Measurements from ENCODE around the gene WTIP.
"Not testable (repeated sequence)": the region's sequence is repeated elsewhere in the genome, so short reads cannot be mapped to it uniquely, and the experiment has no call there.

The WTIP gene

GRCh38 chr19:34452723-34453122 is 28.8 kb upstream of the WTIP start:
- no peaks in the 10 kb centered on the region; the same call in 1 of the 2 replicates for H4K20me1 ChIP-seq (ENCODE audit: insufficient read depth)
- H3K4me2 ChIP-seq, result no peak overlapping the region
- H3K4me1 ChIP-seq (ENCODE audit: low read depth, poor library complexity, severe bottlenecking), result no peaks in the 10 kb centered on the region
- H3K27me3 ChIP-seq (ENCODE audit: insufficient read depth, low read depth), result no peaks in the 10 kb centered on the region
- H3K79me2 ChIP-seq (ENCODE audit: insufficient read depth, low read depth), result peaks cover 10% of the 10 kb centered on the region; the same call in 1 of the 2 replicates
- no peak overlapping the region for H3K27ac ChIP-seq
- no peak overlapping the region for H3K4me3 ChIP-seq (IDR thresholded peaks at IDR 0.05; ENCODE audit: insufficient read depth, low read depth, low read length)
- H3K36me3 ChIP-seq (ENCODE audit: insufficient read depth), result peaks cover 16% of the 10 kb centered on the region; the same call in 1 of the 2 replicates
- no peak overlapping the region for H2AFZ ChIP-seq (ENCODE audit: low read depth)
- TF ChIP-seq CTCF (conservative IDR thresholded peaks at IDR 0.05; ENCODE audit: low read depth, low read length), result no peak
- H3K9ac ChIP-seq, result no peak overlapping the region

GRCh38 chr19:34454091-34454490 is 27.5 kb upstream of the WTIP start:
- no peak overlapping the region for H3K4me3 ChIP-seq (IDR thresholded peaks at IDR 0.05; ENCODE audit: insufficient read depth, low read depth, low read length)
- no peaks in the 10 kb centered on the region for H3K27me3 ChIP-seq (ENCODE audit: insufficient read depth, low read depth)
- no peak overlapping the region for H3K9ac ChIP-seq
- no peak overlapping the region for H3K27ac ChIP-seq
- H3K4me2 ChIP-seq, result no peak overlapping the region
- no peak overlapping the region for H2AFZ ChIP-seq (ENCODE audit: low read depth)
- peaks cover 10% of the 10 kb centered on the region; the same call in 1 of the 2 replicates for H3K79me2 ChIP-seq (ENCODE audit: insufficient read depth, low read depth)
- no peaks in the 10 kb centered on the region for H3K4me1 ChIP-seq (ENCODE audit: low read depth, poor library complexity, severe bottlenecking)
- TF ChIP-seq CTCF (conservative IDR thresholded peaks at IDR 0.05; ENCODE audit: low read depth, low read length), result no peak
- no peaks in the 10 kb centered on the region; the same call in 1 of the 2 replicates for H4K20me1 ChIP-seq (ENCODE audit: insufficient read depth)
- peaks cover 16% of the 10 kb centered on the region; the same call in 1 of the 2 replicates for H3K36me3 ChIP-seq (ENCODE audit: insufficient read depth)

- Histone ChIP-seq H3K27me3 (ENCODE audit: insufficient read depth, low read depth) (no peaks in the 10 kb centered on the region), H4K20me1 (ENCODE audit: insufficient read depth) (no peaks in the 10 kb centered on the region; the same call in 1 of the 2 replicates), H3K4me1 (ENCODE audit: low read depth, poor library complexity, severe bottlenecking) (no peaks in the 10 kb centered on the region), H3K79me2 (ENCODE audit: insufficient read depth, low read depth) (peaks cover 10% of the 10 kb centered on the region; the same call in 1 of the 2 replicates), H3K4me3 (IDR thresholded peaks at IDR 0.05; ENCODE audit: insufficient read depth, low read depth, low read length) (no peak overlapping the region), H3K9ac (no peak overlapping the region), H3K27ac (no peak overlapping the region), H3K36me3 (ENCODE audit: insufficient read depth) (peaks cover 13% of the 10 kb centered on the region; the same call in 1 of the 2 replicates), H2AFZ (ENCODE audit: low read depth) (no peak overlapping the region), H3K4me2 (no peak overlapping the region)
- no peak for TF ChIP-seq CTCF (conservative IDR thresholded peaks at IDR 0.05; ENCODE audit: low read depth, low read length)
These were observed 26.9 kb upstream of the WTIP start for GRCh38 chr19:34454685-34455084.

GRCh38 chr19:34455783-34456480 is 25.6 kb upstream of the WTIP start:
- H3K27me3 ChIP-seq (ENCODE audit: insufficient read depth, low read depth); H3K4me1 ChIP-seq (ENCODE audit: low read depth, poor library complexity, severe bottlenecking); H3K4me3 ChIP-seq (IDR thresholded peaks at IDR 0.05; ENCODE audit: insufficient read depth, low read depth, low read length); H3K27ac ChIP-seq; H4K20me1 ChIP-seq (ENCODE audit: insufficient read depth); H2AFZ ChIP-seq (ENCODE audit: low read depth); H3K9ac ChIP-seq; H3K4me2 ChIP-seq: not testable (repeated sequence)
- Histone ChIP-seq H3K36me3 (ENCODE audit: insufficient read depth) (peaks cover 21% of the 10 kb centered on the region; the same call in 1 of the 2 replicates), H3K79me2 (ENCODE audit: insufficient read depth, low read depth) (peaks cover 16% of the 10 kb centered on the region; the same call in 1 of the 2 replicates)

- H3K27me3 ChIP-seq (ENCODE audit: insufficient read depth, low read depth), result no peaks in the 10 kb centered on the region
- H3K4me2 ChIP-seq, result no peak overlapping the region
- H3K9ac ChIP-seq, result no peak overlapping the region
- H2AFZ ChIP-seq (ENCODE audit: low read depth), result no peak overlapping the region
- H3K4me3 ChIP-seq (IDR thresholded peaks at IDR 0.05; ENCODE audit: insufficient read depth, low read depth, low read length), result no peak overlapping the region
- H4K20me1 ChIP-seq (ENCODE audit: insufficient read depth), result no peaks in the 10 kb centered on the region
- no peak for TF ChIP-seq CTCF (conservative IDR thresholded peaks at IDR 0.05; ENCODE audit: low read depth, low read length)
- H3K36me3 ChIP-seq (ENCODE audit: insufficient read depth), result peaks cover 21% of the 10 kb centered on the region; the same call in 1 of the 2 replicates
- H3K4me1 ChIP-seq (ENCODE audit: low read depth, poor library complexity, severe bottlenecking), result no peaks in the 10 kb centered on the region
- H3K27ac ChIP-seq, result no peak overlapping the region
- H3K79me2 ChIP-seq (ENCODE audit: insufficient read depth, low read depth), result peaks cover 16% of the 10 kb centered on the region; the same call in 1 of the 2 replicates
These were observed 24.1 kb upstream of the WTIP start for GRCh38 chr19:34457446-34457845.
